Progenitor cell of endocrine pancreas (in vitro differentiated cells): Measurements from ENCODE around the gene EPB42. TPM values are rescaled to one million over a fixed set of nuclear protein-coding genes. Genes with fewer than 3 reads are reported as not detected.
"Not testable (repeated sequence)": the region's sequence is repeated elsewhere in the genome, so short reads cannot be mapped to it uniquely, and the experiment has no call there.

Experiments used
- DNase-seq: peaks from one replicate; pipeline ENCODE4 v3.0.0; 2021; ENCODE audit warnings: low spot score; ENCODE audit not compliant: unreplicated experiment
- H3K27ac Mint-ChIP-seq: 2 replicates; pipeline ENCODE4 v1.8.0; 2021; ENCODE audit warnings: mild to moderate bottlenecking, moderate library complexity, mixed read lengths
- H3K27me3 Mint-ChIP-seq: 2 replicates; pipeline ENCODE4 v1.8.0; 2021; ENCODE audit warnings: mixed read lengths
- H3K36me3 Mint-ChIP-seq: 2 replicates; pipeline ENCODE4 v1.8.0; 2022; ENCODE audit warnings: mixed read lengths; ENCODE audit not compliant: insufficient read depth
- H3K4me1 Mint-ChIP-seq: 2 replicates; pipeline ENCODE4 v1.8.0; 2021; ENCODE audit warnings: low read depth, mixed read lengths
- H3K4me3 Mint-ChIP-seq: 2 replicates; pipeline ENCODE4 v1.8.0; 2021; ENCODE audit warnings: low read depth, mild to moderate bottlenecking, moderate library complexity, mixed read lengths
- H3K9me3 Mint-ChIP-seq: 2 replicates; pipeline ENCODE4 v1.8.0; 2021; ENCODE audit warnings: low read depth, mixed read lengths
- total RNA-seq: library from RNA; stranded (reverse); gene quantifications from 2 replicates; pipeline ENCODE4 v1.2.1, GENCODE V29; 2021
- TF ChIP-seq, protein P1 (sequence below): fragments of 200-600 bp; sonication (generic); IDR thresholded peaks from one replicate; pipeline ENCODE4 v1.5.0; 2021; ENCODE audit warnings: antibody characterized with exemption, mild to moderate bottlenecking; ENCODE audit not compliant: unreplicated experiment

Gene EPB42
- total RNA-seq, 1 donor from 2014 or later = not detected

DNA sequence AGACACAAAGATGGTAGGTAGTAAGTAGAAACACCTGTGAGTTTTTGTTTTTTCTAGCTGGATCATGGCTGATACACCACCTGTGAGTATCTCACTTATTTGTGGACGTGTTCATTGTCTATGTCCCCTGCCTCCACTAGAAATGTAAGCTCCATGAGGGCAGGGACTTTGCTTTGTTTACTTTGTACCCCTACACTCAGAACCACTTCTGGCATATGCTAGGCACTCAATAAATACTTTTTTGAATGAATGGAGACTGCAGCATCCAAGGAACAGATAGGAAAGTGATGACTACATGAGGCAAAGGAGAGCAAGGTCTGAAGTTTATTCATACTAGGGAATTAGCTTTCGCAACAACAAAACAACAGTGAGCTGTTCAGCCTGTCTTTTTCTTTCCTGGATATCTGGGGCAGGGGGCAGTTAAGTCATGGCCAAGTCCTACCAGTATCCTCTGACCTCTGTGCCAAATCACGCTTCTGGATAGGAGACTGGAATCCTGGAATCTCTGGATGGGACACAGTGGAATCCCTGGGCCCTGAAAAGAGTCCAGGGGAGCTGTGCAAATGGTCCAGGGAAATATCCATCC is 11.6 kb upstream of the EPB42 start:
- no peak overlapping the region for H3K4me3 Mint-ChIP-seq
- peaks cover 13% of the 10 kb centered on the region for H3K27me3 Mint-ChIP-seq
- no peaks in the 10 kb centered on the region for H3K9me3 Mint-ChIP-seq
- TF ChIP-seq, protein P1, sequence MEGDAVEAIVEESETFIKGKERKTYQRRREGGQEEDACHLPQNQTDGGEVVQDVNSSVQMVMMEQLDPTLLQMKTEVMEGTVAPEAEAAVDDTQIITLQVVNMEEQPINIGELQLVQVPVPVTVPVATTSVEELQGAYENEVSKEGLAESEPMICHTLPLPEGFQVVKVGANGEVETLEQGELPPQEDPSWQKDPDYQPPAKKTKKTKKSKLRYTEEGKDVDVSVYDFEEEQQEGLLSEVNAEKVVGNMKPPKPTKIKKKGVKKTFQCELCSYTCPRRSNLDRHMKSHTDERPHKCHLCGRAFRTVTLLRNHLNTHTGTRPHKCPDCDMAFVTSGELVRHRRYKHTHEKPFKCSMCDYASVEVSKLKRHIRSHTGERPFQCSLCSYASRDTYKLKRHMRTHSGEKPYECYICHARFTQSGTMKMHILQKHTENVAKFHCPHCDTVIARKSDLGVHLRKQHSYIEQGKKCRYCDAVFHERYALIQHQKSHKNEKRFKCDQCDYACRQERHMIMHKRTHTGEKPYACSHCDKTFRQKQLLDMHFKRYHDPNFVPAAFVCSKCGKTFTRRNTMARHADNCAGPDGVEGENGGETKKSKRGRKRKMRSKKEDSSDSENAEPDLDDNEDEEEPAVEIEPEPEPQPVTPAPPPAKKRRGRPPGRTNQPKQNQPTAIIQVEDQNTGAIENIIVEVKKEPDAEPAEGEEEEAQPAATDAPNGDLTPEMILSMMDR = no peak
- no peaks in the 10 kb centered on the region for H3K36me3 Mint-ChIP-seq
- H3K27ac Mint-ChIP-seq = no peak overlapping the region
- no peaks in the 10 kb centered on the region for H3K4me1 Mint-ChIP-seq
- no peak for DNase-seq

- no peak for DNase-seq
- Mint-ChIP-seq H3K36me3 (no peaks in the 10 kb centered on the region), H3K27ac (no peak overlapping the region), H3K4me1 (no peaks in the 10 kb centered on the region), H3K27me3 (peaks cover 13% of the 10 kb centered on the region), H3K9me3 (no peaks in the 10 kb centered on the region), H3K4me3 (no peak overlapping the region)
- TF ChIP-seq, protein P1 = no peak
These were observed 9.9 kb upstream of the EPB42 start for GRCh38 chr15:43230640-43231115.

DNA sequence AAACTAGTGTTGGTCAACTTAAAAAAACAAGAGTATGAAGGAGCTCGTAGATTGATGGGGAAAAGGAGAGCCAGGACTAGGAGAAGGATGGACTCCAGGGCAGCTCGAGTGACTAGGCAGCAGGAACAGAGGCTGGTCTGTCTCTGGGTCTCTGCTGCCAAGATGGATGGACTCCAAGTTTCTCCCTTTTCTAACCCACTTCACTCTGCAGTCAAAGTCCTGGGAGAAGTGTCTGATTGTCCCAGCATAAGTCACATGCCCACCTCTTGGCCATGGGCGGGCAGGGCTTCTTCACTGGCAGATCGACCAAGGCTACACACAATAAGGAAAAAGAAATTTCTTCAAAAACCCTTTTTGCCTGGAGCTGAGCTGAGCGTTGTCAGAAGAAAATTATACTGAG is 9.2 kb upstream of the EPB42 start:
- Mint-ChIP-seq H3K27me3 (peaks cover 16% of the 10 kb centered on the region), H3K4me3 (no peak overlapping the region), H3K36me3 (no peaks in the 10 kb centered on the region), H3K4me1 (no peaks in the 10 kb centered on the region), H3K27ac (no peak overlapping the region), H3K9me3 (peaks cover 2% of the 10 kb centered on the region)
- DNase-seq = no peak
- TF ChIP-seq, protein P1 = no peak

- Mint-ChIP-seq H3K36me3 (no peaks in the 10 kb centered on the region), H3K4me1 (no peaks in the 10 kb centered on the region), H3K27me3 (peaks cover 11% of the 10 kb centered on the region), H3K27ac (no peak overlapping the region), H3K9me3 (peaks cover 2% of the 10 kb centered on the region), H3K4me3 (no peak overlapping the region)
- no peak for DNase-seq
- TF ChIP-seq, protein P1 = no peak
These were observed 5.9 kb upstream of the EPB42 start for GRCh38 chr15:43226436-43227305.

- not testable (repeated sequence) for H3K4me1 Mint-ChIP-seq, H3K9me3 Mint-ChIP-seq, H3K27ac Mint-ChIP-seq, DNase-seq, H3K4me3 Mint-ChIP-seq, H3K36me3 Mint-ChIP-seq
- peaks cover 11% of the 10 kb centered on the region for H3K27me3 Mint-ChIP-seq
These were observed 5.1 kb upstream of the EPB42 start for GRCh38 chr15:43225950-43226255.
